ENCODE data around the gene SNORC.

Gene SNORC

GRCh38 chr2:232869138-232870017 is 686 bp upstream of the SNORC start:
- DNase-seq, result no peak

GRCh38 chr2:232870766-232871371 is 805 bp downstream of the SNORC start:
- no peak for DNase-seq

- DNase-seq, result no peak
Observed at GRCh38 chr2:232871418-232871834, 1.4 kb downstream of the SNORC start.

GRCh38 chr2:232871835-232872736 is 2.0 kb downstream of the SNORC start:
- no peak for DNase-seq

GRCh38 chr2:232872826-232873225 is 2.8 kb downstream of the SNORC start:
- DNase-seq, result no peak

GRCh38 chr2:232873292-232873908 is 3.3 kb downstream of the SNORC start:
- DNase-seq, result no peak

- no peak for DNase-seq
Observed at GRCh38 chr2:232873909-232874641, 4.0 kb downstream of the SNORC start.

GRCh38 chr2:232874677-232875223 is 4.7 kb downstream of the SNORC start:
- no peak for DNase-seq

GRCh38 chr2:232875256-232876121 is 5.4 kb downstream of the SNORC start:
- no peak for DNase-seq

GRCh38 chr2:232876161-232876977 is 6.3 kb downstream of the SNORC start:
- DNase-seq, result peak; percentile 16

GRCh38 chr2:232876978-232877441 is 6.9 kb downstream of the SNORC start:
- no peak for DNase-seq

GRCh38 chr2:232877940-232878511 is 8.0 kb downstream of the SNORC start:
- DNase-seq, result no peak

GRCh38 chr2:232878855-232879617 is 9.0 kb downstream of the SNORC start:
- DNase-seq, result no peak

GRCh38 chr2:232879618-232880494 is 9.8 kb downstream of the SNORC start:
- no peak for DNase-seq

GRCh38 chr2:232880764-232881351 is 10.8 kb downstream of the SNORC start:
- DNase-seq, result no peak

GRCh38 chr2:232882085-232882484 is 12.0 kb downstream of the SNORC start:
- no peak for DNase-seq

- DNase-seq, result no peak
Observed at GRCh38 chr2:232882505-232883115, 12.5 kb downstream of the SNORC start.

All from DMS153 (cell line).